ENCODE data around the gene DSTN. TPM values are rescaled to one million over a fixed set of nuclear protein-coding genes. Genes with fewer than 3 reads are reported as not detected.

The DSTN gene
- total and polyA plus RNA-seq, 2 experiments from 2014 or later: 162 to 459 TPM

- H3K36me3 ChIP-seq (ENCODE audit: insufficient read depth): no peaks in the 10 kb centered on the region; the same call in 1 of the 2 replicates
- peak overlapping the region; percentile 84 for H3K27ac ChIP-seq (ENCODE audit: low read depth)
- H3K4me3 ChIP-seq: 0 out of 2 replicates have a peak overlapping the region, but pooled peaks have one; percentile 3
- H4K20me1 ChIP-seq (replicated peaks; ENCODE audit: insufficient read depth): no peaks in the 10 kb centered on the region; the same call in 1 of the 2 replicates
- DNase-seq (ENCODE audit: low spot score) (peak; percentile 33), ATAC-seq (no peak; the same call in 2 of the 3 replicates)
- H3F3A ChIP-seq (replicated peaks; ENCODE audit: low read depth): no peaks in the 10 kb centered on the region
- peaks cover 12% of the 10 kb centered on the region; the same call in 2 of the 3 replicates for H3K36me3 Mint-ChIP-seq (ENCODE audit: low read depth)
- peak overlapping the region; percentile 92 for H3K27ac Mint-ChIP-seq
- peak overlapping the region; percentile 39 for H3K4me2 ChIP-seq
- no peak for TF ChIP-seq CTCF (conservative IDR thresholded peaks at IDR 0.05; ENCODE audit: low read depth in 2 of 2)
- no peak for TF ChIP-seq ZNF114 (CRISPR knock-in tag; IDR thresholded peaks at IDR 0.05)
- TF ChIP-seq NANOG (IDR thresholded peaks at IDR 0.05; ENCODE audit: borderline replicate concordance): no peak
- no peak for TF ChIP-seq CREB1 (CRISPR knock-in tag; IDR thresholded peaks at IDR 0.05; ENCODE audit: low read depth)
- no peak for TF ChIP-seq ZNF331 (CRISPR knock-in tag; IDR thresholded peaks at IDR 0.05; ENCODE audit: low read depth)
- TF ChIP-seq ETS1 (IDR thresholded peaks at IDR 0.05): no peak
- no peak for TF ChIP-seq JUNB (IDR thresholded peaks at IDR 0.05; ENCODE audit: unreplicated experiment)
- peaks cover 34% of the 10 kb centered on the region for H3K4me1 Mint-ChIP-seq
- peaks cover 53% of the 10 kb centered on the region for H3K79me2 ChIP-seq (replicated peaks; ENCODE audit: insufficient read depth)
- H3K9me3 Mint-ChIP-seq: no peaks in the 10 kb centered on the region
- no peaks in the 10 kb centered on the region for H3K27me3 ChIP-seq (ENCODE audit: insufficient read depth)
- H3K27me3 Mint-ChIP-seq (ENCODE audit: insufficient read depth, low read depth, poor library complexity): peaks cover 5% of the 10 kb centered on the region
- peak overlapping the region; percentile 20; the same call in 1 of the 3 replicates for H3K4me3 Mint-ChIP-seq
- peaks cover 38% of the 10 kb centered on the region for H3K4me1 ChIP-seq (ENCODE audit: insufficient read depth)
- no peak overlapping the region for H2AFZ ChIP-seq
- 0 out of 2 replicates have a peak, but pooled peaks cover 5% of the 10 kb centered on the region for H3K9me2 ChIP-seq (ENCODE audit: insufficient read depth)
These were observed 32.1 kb downstream of the DSTN start for GRCh38 chr20:17601957-17602356.

GRCh38 chr20:17602493-17602892 lies 32.6 kb downstream of the DSTN start:
- peak; percentile 47 for DNase-seq (ENCODE audit: low spot score)
- H3K27ac Mint-ChIP-seq: peak overlapping the region; percentile 18; the same call in 1 of the 2 replicates
- no peak overlapping the region for H3K4me3 Mint-ChIP-seq
- peak; percentile 62 for ATAC-seq
- H4K20me1 ChIP-seq (replicated peaks; ENCODE audit: insufficient read depth): no peaks in the 10 kb centered on the region; the same call in 1 of the 2 replicates
- no peaks in the 10 kb centered on the region for H3K27me3 ChIP-seq (ENCODE audit: insufficient read depth)
- H3K4me1 Mint-ChIP-seq: peaks cover 36% of the 10 kb centered on the region
- peak overlapping the region; percentile 84 for H3K27ac ChIP-seq (ENCODE audit: low read depth)
- no peaks in the 10 kb centered on the region for H3F3A ChIP-seq (replicated peaks; ENCODE audit: low read depth)
- peak overlapping the region; percentile 39 for H3K4me2 ChIP-seq
- peaks cover 38% of the 10 kb centered on the region for H3K4me1 ChIP-seq (ENCODE audit: insufficient read depth)
- no peaks in the 10 kb centered on the region; the same call in 1 of the 2 replicates for H3K36me3 ChIP-seq (ENCODE audit: insufficient read depth)
- H3K79me2 ChIP-seq (replicated peaks; ENCODE audit: insufficient read depth): peaks cover 47% of the 10 kb centered on the region
- H3K9me2 ChIP-seq (ENCODE audit: insufficient read depth): 0 out of 2 replicates have a peak, but pooled peaks cover 5% of the 10 kb centered on the region
- H3K36me3 Mint-ChIP-seq (ENCODE audit: low read depth): peaks cover 10% of the 10 kb centered on the region; the same call in 2 of the 3 replicates
- no peaks in the 10 kb centered on the region for H3K9me3 Mint-ChIP-seq
- H2AFZ ChIP-seq: no peak overlapping the region
- peaks cover 5% of the 10 kb centered on the region for H3K27me3 Mint-ChIP-seq (ENCODE audit: insufficient read depth, low read depth, poor library complexity)
- H3K4me3 ChIP-seq: 0 out of 2 replicates have a peak overlapping the region, but pooled peaks have one; percentile 3
- TF ChIP-seq ZNF462 (CRISPR knock-in tag; IDR thresholded peaks at IDR 0.05) (no peak), STAT1 (IDR thresholded peaks at IDR 0.05; ENCODE audit: unreplicated experiment) (no peak), CREB1 (CRISPR knock-in tag; IDR thresholded peaks at IDR 0.05; ENCODE audit: low read depth) (no peak), ETS1 (IDR thresholded peaks at IDR 0.05) (no peak), EZH2 (IDR thresholded peaks at IDR 0.05; ENCODE audit: low read depth, unreplicated experiment) (no peak)

Measured in GM23338 (cell line).